Stomach (tissue), 9 donors: Measurements from ENCODE around the gene COL9A3. TPM values are rescaled to one million over a fixed set of nuclear protein-coding genes. Genes with fewer than 3 reads are reported as not detected.

Source experiments
- DNase-seq, 2 donors: peaks; one replicate each; pipeline versions ENCODE4 v3.0.0 to v3.0.0-alpha.2; 2013 to 2019
- H3K27ac ChIP-seq, 5 donors: fragments of 200-600 bp in 4 of 5; sonication (generic) in 4 of 5; one replicate each; pipeline ENCODE4 v1.5.1; 2013 to 2019; ENCODE audit warnings: mild to moderate bottlenecking in 1 of 5, moderate library complexity in 1 of 5
- H3K27me3 ChIP-seq, 3 donors: fragments of 200-600 bp; sonication (generic); one replicate each; pipeline ENCODE4 v1.5.1; 2017 to 2019; ENCODE audit warnings: mixed run types in 1 of 3
- H3K36me3 ChIP-seq, 4 donors: fragments of 200-600 bp; sonication (generic); 1 replicate in 3 of 4; 2 replicates in 1 of 4; pipeline ENCODE4 v1.5.1; 2016 to 2019
- H3K4me1 ChIP-seq, 4 donors: fragments of 200-600 bp; sonication (generic); one replicate each; pipeline ENCODE4 v1.5.1; 2016 to 2019
- H3K4me3 ChIP-seq, 4 donors: fragments of 200-600 bp; sonication (generic) in 3 of 4; one replicate each; pipeline ENCODE4 v1.5.1; 2016 to 2019; ENCODE audit warnings: mild to moderate bottlenecking in 1 of 4
- H3K9me3 ChIP-seq, 4 donors: fragments of 200-600 bp; sonication (generic); one replicate each; pipeline ENCODE4 v1.5.1; 2016 to 2019
- CTCF ChIP-seq, 7 experiments: fragments of 450-650 bp in 4 of 7; fragments of 200-600 bp in 3 of 7; sonication (generic) in 3 of 7; IDR thresholded peaks; one replicate each; pipeline ENCODE4 v1.5.1; 2016 to 2019; ENCODE audit warnings: antibody characterized with exemption in 7 of 7, control low read depth in 2 of 7, mild to moderate bottlenecking in 1 of 7
- EP300 ChIP-seq: sonication (generic); formaldehyde crosslinking; IDR thresholded peaks from one replicate; pipeline ENCODE4 v1.6.1; 2017; ENCODE audit warnings: antibody characterized with exemption
- POLR2A ChIP-seq, 4 donors: fragments of 450-650 bp; IDR thresholded peaks; one replicate each; pipeline ENCODE4 v1.6.1; 2016; ENCODE audit warnings: antibody characterized with exemption in 4 of 4, control low read depth in 2 of 4, mild to moderate bottlenecking in 1 of 4, moderate library complexity in 1 of 4
- POLR2AphosphoS5 ChIP-seq, 3 donors: sonication (generic); formaldehyde crosslinking; IDR thresholded peaks; one replicate each; pipeline ENCODE4 v1.6.1; 2016; ENCODE audit warnings: antibody characterized with exemption in 3 of 3
- WGBS, 5 donors: extraction: QIAGEN DNeasy Blood & Tissue Kit in 3 of 5; methylation state at CpG; one replicate each; pipeline versions ENCODE4 v1.1.5 to v1.1.7; 2013 to 2018; 5-methylcytosine and 5-hydroxymethylcytosine counted together
- intact Hi-C: fragments of 100-400 bp; cut with DNase I; formaldehyde crosslinking; loops from one replicate; pipeline ENCODE4 v1.15.1; 2023; ENCODE audit warnings: low total_unique reads
- polyA plus RNA-seq, 3 donors: library from polyadenylated mRNA; stranded (reverse); fragments of 200-250 nt; gene quantifications; one replicate each; pipeline ENCODE4 v1.2.3, GENCODE V29; 2013
- total RNA-seq, 5 donors: library from RNA; depleted of rRNA; stranded (reverse); fragments of >200 nt; gene quantifications; one replicate each; pipeline versions ENCODE4 v1.1.0 to v1.2.3, GENCODE V29; 2014 to 2016
- donor health status: healthy with polysubstance abuse.
- donor health status: Bipolar disorder and iron deficiency.
- donor health status: healthy.

COL9A3 gene
- total and polyA plus RNA-seq, 8 donors: 2.3 to 18.2 (median 3.9) TPM; not detected in 3

GRCh38 chr20:62875419-62876361 lies 58.8 kb downstream of the COL9A3 start:
- Histone ChIP-seq H3K27me3 (no peaks in the 10 kb centered on the region), H3K9me3 (no peaks in the 10 kb centered on the region), H3K4me3 (no peak overlapping the region), H3K36me3 (peaks cover 5 to 21% (median 15%) of the 10 kb centered on the region in 4 donors), H3K4me1 (peaks cover 13 to 36% (median 28%) of the 10 kb centered on the region in 4 donors), H3K27ac (peak overlapping the region in 4 of 5 donors; percentile 68 to 82 (median 72))
- WGBS, 5 donors: 37 to 42% (median 39%) methylated on average over 29 to 34 of the region's 34 CpGs
- peak; percentile 76 to 92 for DNase-seq
- TF ChIP-seq POLR2AphosphoS5 (IDR thresholded peaks at IDR 0.05) (peak in 2 of 3 donors; percentile 47 to 68), CTCF (IDR thresholded peaks at IDR 0.05) (peak in 4 of 7 experiments; percentile 24 to 47 (median 40)), EP300 (no peak)
- intact Hi-C loops: loop anchor here (10.0 kb wide), 1 partner anchor 129 kb away; the partner anchor contains the start of gene BHLHE23

GRCh38 chr20:62876501-62876901 lies 59.7 kb downstream of the COL9A3 start:
- TF ChIP-seq POLR2AphosphoS5 (IDR thresholded peaks at IDR 0.05) (no peak), EP300 (no peak), CTCF (IDR thresholded peaks at IDR 0.05) (no peak), POLR2A (IDR thresholded peaks at IDR 0.05) (no peak)
- Histone ChIP-seq H3K4me3 (no peak overlapping the region), H3K4me1 (peaks cover 13 to 36% (median 28%) of the 10 kb centered on the region in 4 donors), H3K27ac (peak overlapping the region in 4 of 5 donors; percentile 68 to 82 (median 72)), H3K36me3 (peaks cover 12 to 29% (median 23%) of the 10 kb centered on the region in 4 donors), H3K27me3 (no peaks in the 10 kb centered on the region), H3K9me3 (no peaks in the 10 kb centered on the region)
- no peak for DNase-seq
- intact Hi-C loops: loop anchor here (10.0 kb wide), 1 partner anchor 128 kb away; the partner anchor contains the start of gene BHLHE23
- 71 to 80% (median 74%) methylated on average over 11 to 13 of the region's 13 CpGs for WGBS, 5 donors

GRCh38 chr20:62876902-62877816 lies 60.3 kb downstream of the COL9A3 start:
- Histone ChIP-seq H3K9me3 (no peaks in the 10 kb centered on the region), H3K4me1 (peaks cover 13 to 36% (median 28%) of the 10 kb centered on the region in 4 donors), H3K27me3 (no peaks in the 10 kb centered on the region), H3K27ac (peak overlapping the region in 4 of 5 donors; percentile 68 to 82 (median 72)), H3K4me3 (no peak overlapping the region), H3K36me3 (peaks cover 18 to 36% (median 29%) of the 10 kb centered on the region in 4 donors)
- TF ChIP-seq POLR2A (IDR thresholded peaks at IDR 0.05) (no peak), POLR2AphosphoS5 (IDR thresholded peaks at IDR 0.05) (peak in 1 of 3 donors; percentile 3)
- intact Hi-C loops: loop anchor here (10.0 kb wide), 1 partner anchor 128 kb away; the partner anchor contains the start of gene BHLHE23
- DNase-seq: peak in 1 of 2 donors; percentile 85
- 59 to 67% (median 62%) methylated on average over 9 to 48 of the region's 48 CpGs for WGBS, 5 donors

- TF ChIP-seq POLR2A (IDR thresholded peaks at IDR 0.05) (no peak), CTCF (IDR thresholded peaks at IDR 0.05) (no peak), POLR2AphosphoS5 (IDR thresholded peaks at IDR 0.05) (no peak), EP300 (no peak)
- no peak overlapping the region for H3K4me3 ChIP-seq
- peaks cover 13 to 36% (median 27%) of the 10 kb centered on the region in 4 donors for H3K4me1 ChIP-seq
- H3K9me3 ChIP-seq: no peaks in the 10 kb centered on the region
- no peak for DNase-seq
- H3K27ac ChIP-seq: no peak overlapping the region
- 85 to 87% (median 86%) methylated on average over 20 of the region's 20 CpGs for WGBS, 5 donors
- H3K27me3 ChIP-seq: no peaks in the 10 kb centered on the region
- intact Hi-C loops: loop anchor here (10.0 kb wide), 1 partner anchor 126 kb away; the partner anchor contains the start of gene BHLHE23
- peaks cover 21 to 36% (median 32%) of the 10 kb centered on the region in 4 donors for H3K36me3 ChIP-seq
These were observed 61.6 kb downstream of the COL9A3 start for GRCh38 chr20:62878244-62879038.
